Measurements from ENCODE around the gene LRRC34. TPM values are rescaled to one million over a fixed set of nuclear protein-coding genes. Genes with fewer than 3 reads are reported as not detected.

The LRRC34 gene
- total and polyA plus RNA-seq, 9 of the 15 experiments (the other 6 are each of a cell fraction or from before 2014, with no cell fraction given) = 0.17 to 0.30 TPM; not detected in 7

- TF ChIP-seq CTBP1 (IDR thresholded peaks at IDR 0.05; ENCODE audit: borderline replicate concordance) (peak; percentile 66), ZKSCAN1 (IDR thresholded peaks at IDR 0.05; ENCODE audit: low read depth, low read length) (no peak), MCM5 (IDR thresholded peaks at IDR 0.05; ENCODE audit: low read depth) (no peak), ZNF354B (CRISPR knock-in tag; IDR thresholded peaks at IDR 0.05) (no peak), HMGN3 (IDR thresholded peaks at IDR 0.05; ENCODE audit: borderline replicate concordance, extremely low read depth, insufficient read length, low read depth, low read length) (no peak), ZEB2 (IDR thresholded peaks at IDR 0.05) (peak; percentile 53; the same call in 1 of the 2 replicates), BRD4 (IDR thresholded peaks at IDR 0.05) (no peak), HDAC3 (IDR thresholded peaks at IDR 0.05; ENCODE audit: borderline replicate concordance, partially characterized antibody) (no peak), IFI16 (CRISPR knock-in tag; IDR thresholded peaks at IDR 0.05) (no peak), CHCHD3 (CRISPR knock-in tag; IDR thresholded peaks at IDR 0.05) (no peak), DNMT1 (IDR thresholded peaks at IDR 0.05) (no peak), SMAD2 (IDR thresholded peaks at IDR 0.05; ENCODE audit: low read depth, low read length) (no peak), ZNF121 (CRISPR knock-in tag; conservative IDR thresholded peaks at IDR 0.05) (no peak), CUX1 (CRISPR knock-in tag; IDR thresholded peaks at IDR 0.05) (0 out of 2 replicates have a peak, but pooled peaks have one; percentile 24), ZNF764 (CRISPR knock-in tag; IDR thresholded peaks at IDR 0.05; ENCODE audit: low read depth) (no peak), SOX6 (IDR thresholded peaks at IDR 0.05) (peak; percentile 84), NEUROD1 (IDR thresholded peaks at IDR 0.05; ENCODE audit: borderline replicate concordance, low read depth, low read length, partially characterized antibody) (no peak), C11orf30 (IDR thresholded peaks at IDR 0.05; ENCODE audit: low read depth) (peak; percentile 83), TOE1 (IDR thresholded peaks at IDR 0.05; ENCODE audit: borderline replicate concordance) (no peak), TOE1 (CRISPR knock-in tag; IDR thresholded peaks at IDR 0.05; ENCODE audit: borderline replicate concordance, low read depth) (no peak), TGIF2 (CRISPR knock-in tag; IDR thresholded peaks at IDR 0.05) (no peak), KDM4B (IDR thresholded peaks at IDR 0.05; ENCODE audit: borderline replicate concordance in 2 of 2, low read depth in 1 of 2) (no peak)
- TF ChIP-seq, protein P1, sequence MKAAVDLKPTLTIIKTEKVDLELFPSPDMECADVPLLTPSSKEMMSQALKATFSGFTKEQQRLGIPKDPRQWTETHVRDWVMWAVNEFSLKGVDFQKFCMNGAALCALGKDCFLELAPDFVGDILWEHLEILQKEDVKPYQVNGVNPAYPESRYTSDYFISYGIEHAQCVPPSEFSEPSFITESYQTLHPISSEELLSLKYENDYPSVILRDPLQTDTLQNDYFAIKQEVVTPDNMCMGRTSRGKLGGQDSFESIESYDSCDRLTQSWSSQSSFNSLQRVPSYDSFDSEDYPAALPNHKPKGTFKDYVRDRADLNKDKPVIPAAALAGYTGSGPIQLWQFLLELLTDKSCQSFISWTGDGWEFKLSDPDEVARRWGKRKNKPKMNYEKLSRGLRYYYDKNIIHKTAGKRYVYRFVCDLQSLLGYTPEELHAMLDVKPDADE (conservative IDR thresholded peaks at IDR 0.05; ENCODE audit: control insufficient read depth, low read depth, low read length) = no peak
Observed at GRCh38 chr3:169781209-169781855, 31.4 kb downstream of the LRRC34 start (continued).
